Measurements from ENCODE around the gene DAPK1. TPM values are rescaled to one million over a fixed set of nuclear protein-coding genes. Genes with fewer than 3 reads are reported as not detected.

The DAPK1 gene
- polyA plus RNA-seq, 1 of the 3 experiments (the other 2 are of a cell fraction) = 0.61 TPM

GRCh38 chr9:87731321-87731720 lies 233.7 kb downstream of the DAPK1 start:
- ChIA-PET POLR2A (no interaction called here), CTCF (interaction anchor here (1.1 kb wide), 1 partner anchor 15 kb away, joined by 3 read pairs; no protein-coding TSS in a partner anchor)
- no peak overlapping the region for H2AFZ ChIP-seq (ENCODE audit: low read depth)
- WGBS (ENCODE audit: low lambda C conversion rate) = 86% methylated on average over 2 of the region's 2 CpGs
- H3K4me2 ChIP-seq = no peak overlapping the region
- H3K4me1 ChIP-seq (ENCODE audit: control insufficient read depth in 1 of 2, insufficient read depth in 2 of 2, low read depth in 1 of 2, low read length in 1 of 2) = peaks cover 0 to 14% of the 10 kb centered on the region in 2 experiments; a peak in 1 of 4 replicates
- TF ChIP-seq POLR2AphosphoS5 (IDR thresholded peaks at IDR 0.05; ENCODE audit: low read depth, low read length) (no peak), TAF1 (IDR thresholded peaks at IDR 0.05; ENCODE audit: borderline replicate concordance, low read depth, low read length) (no peak), GATA2 (CRISPR knock-in tag; IDR thresholded peaks at IDR 0.05) (no peak), FOXM1 (IDR thresholded peaks at IDR 0.05; ENCODE audit: low read depth) (no peak), FOXJ3 (CRISPR knock-in tag; IDR thresholded peaks at IDR 0.05) (no peak), RXRA (IDR thresholded peaks at IDR 0.05; ENCODE audit: borderline replicate concordance, low read depth) (no peak), MXI1 (IDR thresholded peaks at IDR 0.05; ENCODE audit: low read depth, low read length) (no peak)
- H3K9ac ChIP-seq = no peak overlapping the region
- H3K79me2 ChIP-seq (ENCODE audit: insufficient read depth) = no peaks in the 10 kb centered on the region
- H3K9me2 ChIP-seq = no peaks in the 10 kb centered on the region
- peaks cover 25 to 37% of the 10 kb centered on the region in 2 experiments for H3K36me3 ChIP-seq (replicated peaks in 1 of 2; ENCODE audit: control insufficient read depth in 1 of 2, insufficient read depth in 2 of 2, low read length in 1 of 2)
- no peaks in the 10 kb centered on the region for H3K9me3 ChIP-seq
- H3K27ac ChIP-seq (ENCODE audit: low read depth in 2 of 2, low read length in 1 of 2) = no peak overlapping the region
- H4K20me1 ChIP-seq (ENCODE audit: insufficient read depth) = no peaks in the 10 kb centered on the region
- no peaks in the 10 kb centered on the region for H3F3A ChIP-seq (replicated peaks; ENCODE audit: insufficient read depth)
- no peak overlapping the region for H3K4me3 ChIP-seq (ENCODE audit: low read depth in 2 of 2, low read length in 1 of 2)
- no peak for DNase-seq
- H3K27me3 ChIP-seq (ENCODE audit: insufficient read depth) = no peaks in the 10 kb centered on the region

- H3K27ac ChIP-seq (ENCODE audit: low read depth in 2 of 2, low read length in 1 of 2) = no peak overlapping the region
- CTCF ChIA-PET = interaction anchor here (1.1 to 1.2 kb wide), 3 partner anchors 8 to 54 kb away, joined by 3 read pairs; no protein-coding TSS in a partner anchor
Observed at GRCh38 chr9:87732344-87732743, 234.7 kb downstream of the DAPK1 start.

More at GRCh38 chr9:87732344-87732743, 234.7 kb downstream of the DAPK1 start:
- Histone ChIP-seq H3K4me3 (ENCODE audit: low read depth in 2 of 2, low read length in 1 of 2) (no peak overlapping the region), H3K4me2 (no peak overlapping the region), H2AFZ (ENCODE audit: low read depth) (no peak overlapping the region), H3K36me3 (replicated peaks in 1 of 2; ENCODE audit: control insufficient read depth in 1 of 2, insufficient read depth in 2 of 2, low read length in 1 of 2) (peaks cover 25 to 37% of the 10 kb centered on the region in 2 experiments), H3K9ac (no peak overlapping the region), H3K4me1 (ENCODE audit: control insufficient read depth in 1 of 2, insufficient read depth in 2 of 2, low read depth in 1 of 2, low read length in 1 of 2) (peaks cover 0 to 6% of the 10 kb centered on the region in 2 experiments; a peak in 1 of 4 replicates), H3K9me2 (no peaks in the 10 kb centered on the region), H4K20me1 (ENCODE audit: insufficient read depth) (no peaks in the 10 kb centered on the region), H3F3A (replicated peaks; ENCODE audit: insufficient read depth) (no peaks in the 10 kb centered on the region), H3K27me3 (ENCODE audit: insufficient read depth) (no peaks in the 10 kb centered on the region), H3K79me2 (ENCODE audit: insufficient read depth) (no peaks in the 10 kb centered on the region), H3K9me3 (no peaks in the 10 kb centered on the region)
- TF ChIP-seq USF2 (IDR thresholded peaks at IDR 0.05; ENCODE audit: borderline replicate concordance, low read depth, low read length) = no peak
- TF ChIP-seq EZH2phosphoT487 (IDR thresholded peaks at IDR 0.05; ENCODE audit: borderline replicate concordance, low read depth) = no peak
- no peak for TF ChIP-seq GATA2 (CRISPR knock-in tag; IDR thresholded peaks at IDR 0.05)
- TF ChIP-seq MEF2A (IDR thresholded peaks at IDR 0.05; ENCODE audit: borderline replicate concordance, low read depth) = no peak
- no peak for TF ChIP-seq FOXM1 (IDR thresholded peaks at IDR 0.05; ENCODE audit: low read depth)
- no peak for TF ChIP-seq MAX (IDR thresholded peaks at IDR 0.05; ENCODE audit: low read depth)
- no peak for TF ChIP-seq RCOR1 (IDR thresholded peaks at IDR 0.05; ENCODE audit: low read length)
- TF ChIP-seq GABPA (IDR thresholded peaks at IDR 0.05; ENCODE audit: low read depth) = no peak
- TF ChIP-seq FOXJ3 (CRISPR knock-in tag; IDR thresholded peaks at IDR 0.05) = no peak
- TF ChIP-seq TCF12 (IDR thresholded peaks at IDR 0.05) = no peak
- TF ChIP-seq IRF3 (IDR thresholded peaks at IDR 0.05; ENCODE audit: low read depth, low read length) = no peak
- TF ChIP-seq MXI1 (IDR thresholded peaks at IDR 0.05; ENCODE audit: low read depth, low read length) = no peak
- no peak for DNase-seq
- POLR2A ChIA-PET = no interaction called here
- 100% methylated on average over 1 of the region's 1 CpG for WGBS (ENCODE audit: low lambda C conversion rate)

Measured in SK-N-SH (cell line).